ENCODE data around the gene PTK7.

DNA sequence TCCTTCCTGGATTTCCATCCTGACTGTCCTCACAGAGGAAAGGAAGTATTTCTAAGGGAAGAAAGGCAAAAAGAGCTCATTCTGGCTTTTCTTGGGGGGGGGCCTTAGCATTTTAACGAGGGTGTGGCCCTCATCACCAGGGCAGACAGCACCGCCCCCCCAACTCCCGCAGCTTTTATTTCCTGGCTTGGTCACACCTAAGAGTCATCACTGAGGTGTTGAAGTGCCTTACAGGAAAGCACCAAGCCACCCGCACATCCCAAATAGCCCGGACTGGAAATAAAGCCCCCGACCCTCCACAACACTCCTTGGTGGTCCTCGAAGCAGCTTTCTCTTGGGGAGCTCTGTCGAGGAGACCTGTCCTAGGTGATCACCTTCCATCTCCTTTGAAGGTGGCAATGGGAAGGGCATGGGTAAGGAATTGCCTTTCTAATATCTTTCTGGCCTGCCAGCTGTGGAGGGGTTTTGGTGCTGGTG is 1.3 kb downstream of the PTK7 start:
- TF ChIP-seq, protein P1, sequence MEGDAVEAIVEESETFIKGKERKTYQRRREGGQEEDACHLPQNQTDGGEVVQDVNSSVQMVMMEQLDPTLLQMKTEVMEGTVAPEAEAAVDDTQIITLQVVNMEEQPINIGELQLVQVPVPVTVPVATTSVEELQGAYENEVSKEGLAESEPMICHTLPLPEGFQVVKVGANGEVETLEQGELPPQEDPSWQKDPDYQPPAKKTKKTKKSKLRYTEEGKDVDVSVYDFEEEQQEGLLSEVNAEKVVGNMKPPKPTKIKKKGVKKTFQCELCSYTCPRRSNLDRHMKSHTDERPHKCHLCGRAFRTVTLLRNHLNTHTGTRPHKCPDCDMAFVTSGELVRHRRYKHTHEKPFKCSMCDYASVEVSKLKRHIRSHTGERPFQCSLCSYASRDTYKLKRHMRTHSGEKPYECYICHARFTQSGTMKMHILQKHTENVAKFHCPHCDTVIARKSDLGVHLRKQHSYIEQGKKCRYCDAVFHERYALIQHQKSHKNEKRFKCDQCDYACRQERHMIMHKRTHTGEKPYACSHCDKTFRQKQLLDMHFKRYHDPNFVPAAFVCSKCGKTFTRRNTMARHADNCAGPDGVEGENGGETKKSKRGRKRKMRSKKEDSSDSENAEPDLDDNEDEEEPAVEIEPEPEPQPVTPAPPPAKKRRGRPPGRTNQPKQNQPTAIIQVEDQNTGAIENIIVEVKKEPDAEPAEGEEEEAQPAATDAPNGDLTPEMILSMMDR (IDR thresholded peaks at IDR 0.05) = no peak
- TF ChIP-seq POLR2A (IDR thresholded peaks at IDR 0.05) = no peak

All from Peyer's patch (tissue), 4 donors.